Left ventricle myocardium inferior (tissue), 1 donor: ENCODE data around the gene DR1. TPM values are rescaled to one million over a fixed set of nuclear protein-coding genes. Genes with fewer than 3 reads are reported as not detected.
A peak's percentile ranks its signal among the peaks of the same experiment; 100 is the strongest.
"Not testable (repeated sequence)": the region's sequence is repeated elsewhere in the genome, so short reads cannot be mapped to it uniquely, and the experiment has no call there.

ENCODE experiments used
- DNase-seq: peaks from one replicate; pipeline ENCODE4 v3.0.0-alpha.2; 2020
- H3K27ac ChIP-seq: fragments of 200-600 bp; replicated peaks from 2 replicates; pipeline ENCODE4 v1.8.0; 2021
- H3K27me3 ChIP-seq: fragments of 200-600 bp; 2 replicates; pipeline ENCODE4 v1.8.0; 2021; ENCODE audit warnings: low read depth
- H3K36me3 ChIP-seq: fragments of 200-600 bp; 2 replicates; pipeline ENCODE4 v1.8.0; 2021
- H3K4me1 ChIP-seq: fragments of 200-600 bp; 2 replicates; pipeline ENCODE4 v1.8.0; 2021
- H3K4me3 ChIP-seq: fragments of 200-600 bp; 2 replicates; pipeline ENCODE4 v1.8.0; 2021; ENCODE audit warnings: mild to moderate bottlenecking, moderate library complexity
- H3K9me3 ChIP-seq: fragments of 200-600 bp; replicated peaks from 2 replicates; pipeline ENCODE4 v1.8.0; 2021
- CTCF ChIP-seq: fragments of 200-600 bp; IDR thresholded peaks from 2 replicates; pipeline ENCODE4 v1.8.0; 2021; ENCODE audit warnings: antibody characterized with exemption, mild to moderate bottlenecking, borderline replicate concordance
- intact Hi-C: fragments of 100-400 bp; cut with micrococcal nuclease; formaldehyde crosslinking; loops from one replicate; pipeline ENCODE4 v1.11.0; 2022
- total RNA-seq: library from RNA; stranded (reverse); fragmentation: NEBNext Ultra II Directional; extraction: Animal tissue kit (Norgen Biotek cat#: 25700); gene quantifications from one replicate; pipeline ENCODE4 v1.2.1, GENCODE V29; 2021
- donor health status: DM: no; HTN: yes; CAD: no; lungs with severe emphysema.

The DR1 gene
- total RNA-seq, 1 donor from 2014 or later, result 37.7 TPM

DNA sequence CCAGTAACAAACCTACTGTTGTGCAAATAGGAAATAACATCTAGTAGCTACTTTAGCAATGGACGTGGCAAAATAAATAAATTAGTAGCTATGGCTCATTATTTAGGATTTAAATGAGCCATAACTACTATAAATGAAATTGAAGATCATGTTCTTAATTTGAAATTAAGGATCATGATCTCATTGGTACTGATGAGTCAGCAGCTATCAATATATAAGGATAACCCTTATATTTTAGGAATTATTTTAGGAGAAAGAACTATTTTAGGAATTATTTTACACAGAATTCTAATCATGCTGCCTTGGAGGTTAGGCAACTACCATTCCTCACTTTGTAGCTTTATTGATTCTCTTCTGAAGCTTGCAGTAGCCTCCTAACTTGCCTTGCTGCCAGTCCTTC lies 24.0 kb downstream of the DR1 start:
- no peaks in the 10 kb centered on the region for H3K27me3 ChIP-seq
- TF ChIP-seq CTCF, result no peak
- H3K9me3 ChIP-seq, result no peaks in the 10 kb centered on the region
- no peak overlapping the region for H3K27ac ChIP-seq
- H3K36me3 ChIP-seq, result peaks cover 32% of the 10 kb centered on the region
- intact Hi-C loops, result no loop called here
- no peak overlapping the region for H3K4me3 ChIP-seq
- DNase-seq, result no peak
- peaks cover 8% of the 10 kb centered on the region for H3K4me1 ChIP-seq

GRCh38 chr1:93374334-93375106 lies 28.8 kb downstream of the DR1 start:
- Histone ChIP-seq H3K4me1 (peaks cover 12% of the 10 kb centered on the region), H3K27me3 (no peaks in the 10 kb centered on the region), H3K9me3 (peaks cover 11% of the 10 kb centered on the region), H3K27ac (peak overlapping the region; percentile 31), H3K4me3 (no peak overlapping the region), H3K36me3 (no peaks in the 10 kb centered on the region)
- peak; percentile 16 for DNase-seq
- no peak for TF ChIP-seq CTCF
- intact Hi-C loops, result no loop called here

DNA sequence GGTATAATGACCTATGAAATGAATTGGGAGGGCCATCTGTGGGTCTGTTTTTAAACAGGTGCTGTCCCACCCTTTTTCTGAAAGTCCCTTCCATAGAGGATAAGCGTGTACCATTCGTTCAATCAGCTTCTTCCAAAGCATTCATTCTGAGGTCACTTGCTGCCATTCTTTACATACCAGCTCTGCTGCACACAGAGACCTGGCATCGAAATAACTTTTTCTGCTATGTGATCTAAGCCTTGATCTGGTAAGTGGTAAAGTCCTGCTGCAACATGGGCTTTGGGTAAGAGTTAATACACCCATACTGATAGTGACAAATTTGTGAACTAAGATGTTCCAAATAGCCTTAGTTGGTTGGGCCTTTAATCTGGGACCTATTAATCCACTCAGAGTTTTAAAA lies 38.9 kb downstream of the DR1 start:
- H3K4me3 ChIP-seq, result no peak overlapping the region
- H3K9me3 ChIP-seq, result peaks cover 30% of the 10 kb centered on the region
- no peak for DNase-seq
- no peaks in the 10 kb centered on the region for H3K36me3 ChIP-seq
- no peak overlapping the region for H3K27ac ChIP-seq
- intact Hi-C loops, result no loop called here
- H3K4me1 ChIP-seq, result no peaks in the 10 kb centered on the region
- H3K27me3 ChIP-seq, result no peaks in the 10 kb centered on the region
- no peak for TF ChIP-seq CTCF

- H3K27me3 ChIP-seq, H3K4me1 ChIP-seq, H3K27ac ChIP-seq, H3K36me3 ChIP-seq, DNase-seq, H3K4me3 ChIP-seq, intact Hi-C loops: not testable (repeated sequence)
- peaks cover 30% of the 10 kb centered on the region for H3K9me3 ChIP-seq
Measured at GRCh38 chr1:93386268-93386667, 40.6 kb downstream of the DR1 start.

- no peaks in the 10 kb centered on the region for H3K27me3 ChIP-seq
- H3K4me3 ChIP-seq, result no peak overlapping the region
- H3K4me1 ChIP-seq, result no peaks in the 10 kb centered on the region
- H3K9me3 ChIP-seq, result no peaks in the 10 kb centered on the region
- H3K27ac ChIP-seq, result no peak overlapping the region
- no peak for DNase-seq
- no peak for TF ChIP-seq CTCF
- no peaks in the 10 kb centered on the region for H3K36me3 ChIP-seq
- intact Hi-C loops, result no loop called here
Measured at GRCh38 chr1:93394514-93394913, 48.8 kb downstream of the DR1 start.

DNA sequence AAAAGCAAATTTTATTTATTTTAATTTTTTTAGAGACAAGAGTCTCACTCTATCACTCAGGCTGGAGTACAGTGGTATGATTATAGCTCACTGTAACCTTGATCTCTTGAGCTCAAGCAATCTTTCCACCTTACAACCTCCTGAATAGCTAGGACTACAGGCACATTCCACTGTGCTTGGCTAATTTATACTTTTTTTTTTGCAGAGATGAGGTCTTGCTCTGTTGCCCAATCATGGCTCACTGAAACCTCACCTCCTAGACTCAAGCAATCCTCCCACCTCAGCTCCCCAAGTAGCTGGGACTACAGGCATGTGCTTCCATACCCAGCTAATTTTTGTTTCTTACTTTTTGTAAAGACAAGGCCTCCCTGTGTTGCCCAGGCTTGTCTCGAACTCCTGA lies 49.5 kb downstream of the DR1 start:
- no peak for DNase-seq
- no peaks in the 10 kb centered on the region for H3K27me3 ChIP-seq
- H3K36me3 ChIP-seq, result no peaks in the 10 kb centered on the region
- no peak overlapping the region for H3K4me3 ChIP-seq
- H3K9me3 ChIP-seq, result no peaks in the 10 kb centered on the region
- TF ChIP-seq CTCF, result no peak
- intact Hi-C loops, result no loop called here
- no peak overlapping the region for H3K27ac ChIP-seq
- no peaks in the 10 kb centered on the region for H3K4me1 ChIP-seq
